ENCODE results near the gene B3GALNT2.

- TF ChIP-seq, protein P1, sequence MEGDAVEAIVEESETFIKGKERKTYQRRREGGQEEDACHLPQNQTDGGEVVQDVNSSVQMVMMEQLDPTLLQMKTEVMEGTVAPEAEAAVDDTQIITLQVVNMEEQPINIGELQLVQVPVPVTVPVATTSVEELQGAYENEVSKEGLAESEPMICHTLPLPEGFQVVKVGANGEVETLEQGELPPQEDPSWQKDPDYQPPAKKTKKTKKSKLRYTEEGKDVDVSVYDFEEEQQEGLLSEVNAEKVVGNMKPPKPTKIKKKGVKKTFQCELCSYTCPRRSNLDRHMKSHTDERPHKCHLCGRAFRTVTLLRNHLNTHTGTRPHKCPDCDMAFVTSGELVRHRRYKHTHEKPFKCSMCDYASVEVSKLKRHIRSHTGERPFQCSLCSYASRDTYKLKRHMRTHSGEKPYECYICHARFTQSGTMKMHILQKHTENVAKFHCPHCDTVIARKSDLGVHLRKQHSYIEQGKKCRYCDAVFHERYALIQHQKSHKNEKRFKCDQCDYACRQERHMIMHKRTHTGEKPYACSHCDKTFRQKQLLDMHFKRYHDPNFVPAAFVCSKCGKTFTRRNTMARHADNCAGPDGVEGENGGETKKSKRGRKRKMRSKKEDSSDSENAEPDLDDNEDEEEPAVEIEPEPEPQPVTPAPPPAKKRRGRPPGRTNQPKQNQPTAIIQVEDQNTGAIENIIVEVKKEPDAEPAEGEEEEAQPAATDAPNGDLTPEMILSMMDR (IDR thresholded peaks at IDR 0.05 in 4 of 5, conservative IDR thresholded peaks at IDR 0.05 in 1 of 5), result no peak
- no peak for TF ChIP-seq POLR2A (IDR thresholded peaks at IDR 0.05)
These were observed 92.5 kb downstream of the B3GALNT2 start for GRCh38 chr1:235411489-235412486.
